Lung (tissue), 12 donors: ENCODE results near the gene SIL1. TPM values are rescaled to one million over a fixed set of nuclear protein-coding genes. Genes with fewer than 3 reads are reported as not detected.
A peak's percentile ranks its signal among the peaks of the same experiment; 100 is the strongest.

Source experiments
- ATAC-seq: fragments of 200-7000 bp; cut with Tn5 transposase; one replicate; pipeline ENCODE4 v1.9.1; 2020; ENCODE audit warnings: moderate number of reproducible peaks; ENCODE audit not compliant: insufficient read depth, low FRiP score
- DNase-seq, 3 donors: peaks; one replicate each; pipeline ENCODE4 v3.0.0-alpha.2; 2013 to 2017
- H3K27ac ChIP-seq, 2 donors: one replicate each; pipeline ENCODE4 v1.5.1; 2013; ENCODE audit warnings: mild to moderate bottlenecking in 2 of 2, moderate library complexity in 2 of 2, control low read depth in 1 of 2, inconsistent platforms in 1 of 2, low read depth in 1 of 2, low read length in 1 of 2
- H3K27me3 ChIP-seq, 3 donors: one replicate each; pipeline ENCODE4 v1.5.1; 2013; ENCODE audit warnings: low read length in 2 of 3; ENCODE audit not compliant: control insufficient read depth in 3 of 3, insufficient read depth in 3 of 3
- H3K36me3 ChIP-seq, 4 donors: one replicate each; pipeline ENCODE4 v1.5.1; 2013; ENCODE audit warnings: low read length in 4 of 4, mild to moderate bottlenecking in 1 of 4, moderate library complexity in 1 of 4; ENCODE audit not compliant: control insufficient read depth in 4 of 4, insufficient read depth in 4 of 4
- H3K4me1 ChIP-seq, 5 donors: one replicate each; pipeline ENCODE4 v1.5.1; 2013; ENCODE audit warnings: low read length in 5 of 5, mild to moderate bottlenecking in 2 of 5, moderate library complexity in 1 of 5; ENCODE audit not compliant: control insufficient read depth in 5 of 5, insufficient read depth in 5 of 5
- H3K4me3 ChIP-seq: one replicate; pipeline ENCODE4 v1.5.1; 2013; ENCODE audit warnings: mild to moderate bottlenecking, control low read depth, moderate library complexity
- H3K9ac ChIP-seq, 2 donors: one replicate each; pipeline ENCODE4 v1.5.1; 2013; ENCODE audit warnings: low read length in 2 of 2, control low read depth in 1 of 2; ENCODE audit not compliant: insufficient read depth in 1 of 2
- H3K9me3 ChIP-seq, 4 donors: one replicate each; pipeline ENCODE4 v1.5.1; 2013; ENCODE audit warnings: low read length in 3 of 4, mild to moderate bottlenecking in 1 of 4, moderate library complexity in 1 of 4; ENCODE audit not compliant: control insufficient read depth in 4 of 4, insufficient read depth in 3 of 4
- WGBS, 2 donors: extraction: QIAGEN DNeasy Blood & Tissue Kit; methylation state at CpG; one replicate each; pipeline ENCODE4 v1.1.7; 2013; 5-methylcytosine and 5-hydroxymethylcytosine counted together
- polyA plus RNA-seq, 2 donors: library from polyadenylated mRNA; stranded (reverse); fragments of 200-250 nt; gene quantifications; one replicate each; pipeline ENCODE4 v1.2.1, GENCODE V29; 2013
- total RNA-seq, 2 donors: library from RNA; depleted of rRNA in 1 of 2; stranded (reverse); fragments of >200 nt in 1 of 2; gene quantifications; one replicate each; pipeline ENCODE4 v1.2.1, GENCODE V29; 2014 to 2021
- TF ChIP-seq, protein P1 (sequence below): IDR thresholded peaks from 2 replicates; pipeline ENCODE4 v1.5.1; 2012; ENCODE audit warnings: mild to moderate bottlenecking; ENCODE audit errors: control extremely low read depth, extremely low read depth
- donor health status: control.
- donor health status: control.
- donor health status: Bipolar disorder and iron deficiency.
- donor health status: healthy.
- donor health status: DM: yes; HTN: yes; CAD: no.

Gene SIL1
- total and polyA plus RNA-seq, 4 donors: 38.5 to 109 (median 78.4) TPM

DNA sequence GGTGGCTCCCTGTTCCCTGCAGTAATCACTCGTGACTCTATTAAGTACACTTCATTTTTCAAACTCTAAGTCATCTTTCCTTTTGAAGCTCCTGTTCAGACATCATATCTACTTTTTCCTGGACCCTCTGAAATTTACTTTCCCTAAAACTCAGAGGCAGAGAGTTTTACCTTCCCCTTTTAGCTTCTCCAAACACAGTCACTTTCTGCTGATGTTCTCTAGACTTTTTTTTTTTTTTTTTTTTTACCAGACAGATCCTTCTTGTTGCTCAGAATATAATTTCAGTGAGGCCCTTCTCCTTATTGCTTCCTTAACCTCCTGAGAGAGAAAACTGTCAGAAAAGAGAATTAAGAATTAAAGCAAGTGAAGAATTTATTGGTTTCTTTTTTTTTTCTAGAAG, 236.4 kb downstream of the SIL1 start:
- peak in 1 of 3 donors; percentile 40 for DNase-seq
- ATAC-seq: no peak
- no peaks in the 10 kb centered on the region for H3K9me3 ChIP-seq
- peaks cover 0 to 57% (median 33%) of the 10 kb centered on the region in 5 donors for H3K4me1 ChIP-seq
- TF ChIP-seq, protein P1, sequence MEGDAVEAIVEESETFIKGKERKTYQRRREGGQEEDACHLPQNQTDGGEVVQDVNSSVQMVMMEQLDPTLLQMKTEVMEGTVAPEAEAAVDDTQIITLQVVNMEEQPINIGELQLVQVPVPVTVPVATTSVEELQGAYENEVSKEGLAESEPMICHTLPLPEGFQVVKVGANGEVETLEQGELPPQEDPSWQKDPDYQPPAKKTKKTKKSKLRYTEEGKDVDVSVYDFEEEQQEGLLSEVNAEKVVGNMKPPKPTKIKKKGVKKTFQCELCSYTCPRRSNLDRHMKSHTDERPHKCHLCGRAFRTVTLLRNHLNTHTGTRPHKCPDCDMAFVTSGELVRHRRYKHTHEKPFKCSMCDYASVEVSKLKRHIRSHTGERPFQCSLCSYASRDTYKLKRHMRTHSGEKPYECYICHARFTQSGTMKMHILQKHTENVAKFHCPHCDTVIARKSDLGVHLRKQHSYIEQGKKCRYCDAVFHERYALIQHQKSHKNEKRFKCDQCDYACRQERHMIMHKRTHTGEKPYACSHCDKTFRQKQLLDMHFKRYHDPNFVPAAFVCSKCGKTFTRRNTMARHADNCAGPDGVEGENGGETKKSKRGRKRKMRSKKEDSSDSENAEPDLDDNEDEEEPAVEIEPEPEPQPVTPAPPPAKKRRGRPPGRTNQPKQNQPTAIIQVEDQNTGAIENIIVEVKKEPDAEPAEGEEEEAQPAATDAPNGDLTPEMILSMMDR: no peak
- no peak overlapping the region for H3K27ac ChIP-seq
- WGBS, 2 donors: 64 to 91% methylated on average over 1 of the region's 1 CpG
- H3K36me3 ChIP-seq: peaks cover 0 to 2% (median 0%) of the 10 kb centered on the region in 4 donors
- H3K4me3 ChIP-seq: no peak overlapping the region
- no peaks in the 10 kb centered on the region for H3K27me3 ChIP-seq
- H3K9ac ChIP-seq: no peak overlapping the region

DNA sequence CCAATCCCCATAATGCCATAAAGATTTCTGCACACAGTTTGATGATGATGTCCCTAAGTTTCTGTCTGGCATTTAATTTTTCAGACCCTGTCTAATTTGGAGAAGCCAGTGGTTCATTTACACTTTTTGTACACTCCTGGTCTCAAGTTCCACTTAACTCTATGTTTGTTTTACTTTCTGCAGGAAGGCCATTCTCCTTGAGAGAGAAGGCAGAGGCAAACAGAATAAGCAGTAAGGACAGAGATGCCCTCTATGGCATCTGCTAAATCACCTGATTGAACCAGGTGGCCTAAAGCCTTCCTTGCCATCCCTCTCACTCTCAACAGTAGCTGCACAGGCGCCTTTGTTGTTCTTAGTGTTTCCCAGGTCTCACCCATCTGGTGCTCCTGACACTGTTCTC, 236.9 kb downstream of the SIL1 start:
- H3K9ac ChIP-seq: no peak overlapping the region
- peaks cover 0 to 57% (median 33%) of the 10 kb centered on the region in 5 donors for H3K4me1 ChIP-seq
- peaks cover 0 to 2% (median 0%) of the 10 kb centered on the region in 4 donors for H3K36me3 ChIP-seq
- peak in 1 of 3 donors; percentile 23 for DNase-seq
- WGBS, 2 donors: 73 to 94% methylated on average over 1 of the region's 1 CpG
- TF ChIP-seq, protein P1: no peak
- H3K27me3 ChIP-seq: no peaks in the 10 kb centered on the region
- H3K4me3 ChIP-seq: no peak overlapping the region
- no peaks in the 10 kb centered on the region for H3K9me3 ChIP-seq
- no peak for ATAC-seq
- H3K27ac ChIP-seq: no peak overlapping the region

DNA sequence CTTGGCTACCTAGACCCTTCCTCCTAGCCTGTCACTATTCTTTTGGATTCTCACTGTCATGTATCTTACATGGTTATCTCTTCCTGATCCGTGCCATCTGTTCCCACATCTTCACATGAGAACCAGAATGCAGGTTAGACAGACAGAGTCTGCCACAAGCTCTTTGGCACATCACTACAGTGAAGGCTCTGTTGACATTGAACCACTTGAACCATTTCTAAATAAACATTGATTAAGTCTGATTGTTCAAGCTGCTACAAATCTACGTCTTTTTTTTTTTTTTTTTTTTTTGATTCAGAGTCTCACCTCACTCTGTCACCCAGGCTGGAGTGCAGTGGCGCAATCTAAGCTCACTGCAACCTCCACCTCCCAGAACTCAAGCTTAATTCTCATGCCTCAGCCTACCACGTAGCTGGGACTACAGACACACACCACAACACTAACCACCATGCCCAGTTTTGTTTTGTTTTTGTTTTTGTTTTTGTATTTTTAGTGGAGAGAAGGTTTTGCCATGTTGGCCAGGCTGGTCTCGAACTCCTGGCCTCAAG, 237.9 kb downstream of the SIL1 start:
- no peaks in the 10 kb centered on the region for H3K9me3 ChIP-seq
- peaks cover 0 to 59% (median 40%) of the 10 kb centered on the region in 5 donors for H3K4me1 ChIP-seq
- TF ChIP-seq, protein P1: no peak
- ATAC-seq: no peak
- H3K27me3 ChIP-seq: no peaks in the 10 kb centered on the region
- peak overlapping the region in 1 of 2 donors; percentile 32 for H3K27ac ChIP-seq
- peaks cover 0 to 2% (median 0%) of the 10 kb centered on the region in 4 donors for H3K36me3 ChIP-seq
- no peak for DNase-seq
- no peak overlapping the region for H3K4me3 ChIP-seq
- 75 to 87% methylated on average over 5 of the region's 5 CpGs for WGBS, 2 donors
- no peak overlapping the region for H3K9ac ChIP-seq

DNA sequence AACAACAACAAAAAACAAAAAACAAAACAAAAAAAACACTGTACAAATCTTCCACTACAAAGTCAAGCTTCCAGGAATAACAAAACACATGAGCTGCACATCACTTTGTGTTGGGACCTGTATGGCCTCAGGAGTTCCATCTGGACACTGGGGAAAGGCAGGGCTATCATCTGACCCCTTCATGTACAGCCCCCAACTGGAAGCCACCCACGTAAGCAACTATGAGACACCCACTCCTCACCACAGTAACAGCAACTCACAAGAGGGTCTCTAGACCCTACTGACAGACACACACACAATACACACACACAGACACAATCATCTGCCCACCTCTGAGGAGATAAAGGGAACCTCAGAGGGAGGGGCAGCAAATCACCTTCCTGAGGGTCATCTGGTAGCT, 241.4 kb downstream of the SIL1 start:
- Histone ChIP-seq H3K4me3 (no peak overlapping the region), H3K36me3 (peaks cover 0 to 2% (median 0%) of the 10 kb centered on the region in 4 donors), H3K27me3 (no peaks in the 10 kb centered on the region), H3K4me1 (peaks cover 7 to 58% (median 35%) of the 10 kb centered on the region in 5 donors), H3K27ac (no peak overlapping the region), H3K9ac (no peak overlapping the region), H3K9me3 (no peaks in the 10 kb centered on the region)
- DNase-seq: no peak
- 94 to 96% methylated on average over 1 of the region's 1 CpG for WGBS, 2 donors
- no peak for ATAC-seq
- TF ChIP-seq, protein P1: no peak
